ENCODE results near the gene NOTUM. TPM values are rescaled to one million over a fixed set of nuclear protein-coding genes. Genes with fewer than 3 reads are reported as not detected.
A peak's percentile ranks its signal among the peaks of the same experiment; 100 is the strongest.

Gene NOTUM
- total and polyA plus RNA-seq, 9 of the 15 experiments (the other 6 are each of a cell fraction or from before 2014, with no cell fraction given), result 0.03 to 14.0 (median 4.1) TPM

GRCh38 chr17:81977211-81977808, 16.3 kb upstream of the NOTUM start, which contains the start of gene ASPSCR1 (continued):
- TF ChIP-seq REST (IDR thresholded peaks at IDR 0.05; ENCODE audit: borderline replicate concordance) (peak; percentile 80), REST (CRISPR knock-in tag; IDR thresholded peaks at IDR 0.05; ENCODE audit: low read depth) (peak; percentile 68; the same call in 1 of the 2 replicates), CREM (IDR thresholded peaks at IDR 0.05; ENCODE audit: low read depth) (peak; percentile 92), PHF21A (IDR thresholded peaks at IDR 0.05; ENCODE audit: borderline replicate concordance, low read depth) (no peak), DLX4 (CRISPR knock-in tag; IDR thresholded peaks at IDR 0.05) (no peak), CHD1 (IDR thresholded peaks at IDR 0.05; ENCODE audit: low read length) (no peak), HDAC1 (IDR thresholded peaks at IDR 0.05) (0 out of 4 replicates have a peak, but pooled peaks of 1 of the 2 experiments have one; percentile 12), IRF1 (CRISPR knock-in tag; IDR thresholded peaks at IDR 0.05; ENCODE audit: borderline replicate concordance) (no peak), TFE3 (CRISPR knock-in tag; IDR thresholded peaks at IDR 0.05) (peak; percentile 99), HMGXB4 (CRISPR knock-in tag; IDR thresholded peaks at IDR 0.05) (peak; percentile 76; the same call in 1 of the 2 replicates), TRIM28 (IDR thresholded peaks at IDR 0.05) (no peak), TAF9B (IDR thresholded peaks at IDR 0.05; ENCODE audit: partially characterized antibody) (peak; percentile 49), NCOR1 (IDR thresholded peaks at IDR 0.05) (peak; percentile 72)
